Fibroblast of lung (primary cell): Measurements from ENCODE around the gene GCKR. TPM values are rescaled to one million over a fixed set of nuclear protein-coding genes. Genes with fewer than 3 reads are reported as not detected.

Experiments used
- DNase-seq, 2 donors: peaks; one replicate each; pipeline versions ENCODE4 v3.0.0 to v3.0.0-alpha.2; 2010; ENCODE audit warnings: low read depth in 2 of 2
- H2AFZ ChIP-seq: 2 replicates; pipeline ENCODE4 v1.5.1; 2012; ENCODE audit warnings: low read length, control low read depth, inconsistent platforms
- H3K27ac ChIP-seq: 2 replicates; pipeline ENCODE4 v1.5.1; 2011; ENCODE audit warnings: low read length, control low read depth; ENCODE audit not compliant: insufficient read depth
- H3K27me3 ChIP-seq: 2 replicates; pipeline ENCODE4 v1.5.1; 2011; ENCODE audit warnings: mild to moderate bottlenecking, low read length; ENCODE audit not compliant: control insufficient read depth, insufficient read depth
- H3K36me3 ChIP-seq: 2 replicates; pipeline ENCODE4 v1.5.1; 2011; ENCODE audit warnings: low read length; ENCODE audit not compliant: control insufficient read depth, insufficient read depth
- H3K4me1 ChIP-seq: 2 replicates; pipeline ENCODE4 v1.5.1; 2011; ENCODE audit warnings: low read length; ENCODE audit not compliant: control insufficient read depth, insufficient read depth; ENCODE audit errors: extremely low read depth
- H3K4me2 ChIP-seq: 2 replicates; pipeline ENCODE4 v1.5.1; 2011; ENCODE audit warnings: low read length, control low read depth; ENCODE audit not compliant: insufficient read depth; ENCODE audit errors: extremely low read depth
- H3K4me3 ChIP-seq, 4 experiments: fragments of 200-600 bp in 1 of 4; sonication (generic) in 1 of 4; replicated peaks in 1 of 4; 2 replicates each; pipeline ENCODE4 v1.5.1; 2011 to 2016; ENCODE audit warnings: low read length in 4 of 4, low read depth in 3 of 4, mild to moderate bottlenecking in 3 of 4, control low read depth in 2 of 4, inconsistent platforms in 1 of 4, mixed read lengths in 1 of 4; ENCODE audit not compliant: insufficient read depth in 1 of 4; ENCODE audit errors: control extremely low read depth in 1 of 4
- H3K79me2 ChIP-seq: 2 replicates; pipeline ENCODE4 v1.5.1; 2012; ENCODE audit warnings: mild to moderate bottlenecking, low read length, inconsistent platforms; ENCODE audit not compliant: control insufficient read depth, insufficient read depth
- H3K9ac ChIP-seq: 2 replicates; pipeline ENCODE4 v1.5.1; 2011; ENCODE audit warnings: mild to moderate bottlenecking, low read length, control low read depth; ENCODE audit not compliant: insufficient read depth
- H3K9me3 ChIP-seq: 2 replicates; pipeline ENCODE4 v1.5.1; 2012; ENCODE audit warnings: low read depth, low read length; ENCODE audit not compliant: control insufficient read depth, insufficient read depth
- H4K20me1 ChIP-seq: 2 replicates; pipeline ENCODE4 v1.5.1; 2011; ENCODE audit warnings: low read length; ENCODE audit not compliant: control insufficient read depth, insufficient read depth; ENCODE audit errors: extremely low read depth
- CTCF ChIP-seq, 2 donors: IDR thresholded peaks in 1 of 2; conservative IDR thresholded peaks in 1 of 2; 1 replicate in 1 of 2; 2 replicates in 1 of 2; pipeline ENCODE4 v1.5.1; 2011 to 2012; ENCODE audit warnings: low read length in 2 of 2, control low read depth in 1 of 2, inconsistent platforms in 1 of 2, low read depth in 1 of 2, mild to moderate bottlenecking in 1 of 2
- EZH2 ChIP-seq: IDR thresholded peaks from 2 replicates; pipeline ENCODE4 v1.5.1; 2012; ENCODE audit warnings: low read length, control low read depth, mild to moderate bottlenecking; ENCODE audit errors: missing control alignments
- polyA plus RNA-seq, 2 donors: library from polyadenylated mRNA; depleted of rRNA in 1 of 2; stranded (reverse) in 1 of 2; unstranded in 1 of 2; fragments of >200 nt; gene quantifications; 2 replicates each; pipeline ENCODE4 v1.2.1, GENCODE V29; 2011 to 2012; ENCODE audit warnings: missing spikeins in 1 of 2
- total RNA-seq: library from RNA; depleted of rRNA; stranded (reverse); fragments of >200 nt; gene quantifications from 2 replicates; pipeline ENCODE4 v1.2.1, GENCODE V29; 2014

The GCKR gene
- total and polyA plus RNA-seq, 2 donors (not counting 1 experiment from before 2014, with no cell fraction given): 0.16 to 0.50 TPM

- Histone ChIP-seq H3K9ac (no peak overlapping the region), H3K27ac (no peak overlapping the region), H3K4me2 (no peak overlapping the region), H3K4me1 (no peaks in the 10 kb centered on the region), H3K79me2 (no peaks in the 10 kb centered on the region), H4K20me1 (no peaks in the 10 kb centered on the region), H2AFZ (no peak overlapping the region), H3K27me3 (no peaks in the 10 kb centered on the region), H3K9me3 (no peaks in the 10 kb centered on the region), H3K4me3 (no peak overlapping the region), H3K36me3 (no peaks in the 10 kb centered on the region)
- TF ChIP-seq CTCF (conservative IDR thresholded peaks at IDR 0.05 in 1 of 2, IDR thresholded peaks at IDR 0.05 in 1 of 2; ENCODE audit: low read depth in 1 of 2, low read length in 2 of 2): no peak
- no peak for TF ChIP-seq EZH2
- no peak for DNase-seq
These were observed 75.8 kb downstream of the GCKR start for GRCh38 chr2:27572439-27572838.

GRCh38 chr2:27572998-27573429, 76.4 kb downstream of the GCKR start:
- Histone ChIP-seq H3K36me3 (no peaks in the 10 kb centered on the region), H3K4me1 (no peaks in the 10 kb centered on the region), H3K79me2 (no peaks in the 10 kb centered on the region), H3K9me3 (no peaks in the 10 kb centered on the region), H3K4me3 (no peak overlapping the region), H3K27me3 (no peaks in the 10 kb centered on the region), H4K20me1 (no peaks in the 10 kb centered on the region), H2AFZ (no peak overlapping the region), H3K4me2 (no peak overlapping the region), H3K9ac (no peak overlapping the region), H3K27ac (no peak overlapping the region)
- DNase-seq: no peak
- no peak for TF ChIP-seq CTCF (conservative IDR thresholded peaks at IDR 0.05 in 1 of 2, IDR thresholded peaks at IDR 0.05 in 1 of 2; ENCODE audit: low read depth in 1 of 2, low read length in 2 of 2)
- no peak for TF ChIP-seq EZH2

Other genes with a start within 250 kb of the GCKR start
- under 0.01 TPM in 1 of 2 replicates, not detected in the other for gene SLC30A3, start 233.8 kb upstream of the GCKR start, total RNA-seq
- gene SLC30A3, start 233.8 kb upstream of the GCKR start, polyA plus RNA-seq: 0.12 and 0.38 TPM in 2 replicates
- gene DNAJC5G, start 221.4 kb upstream of the GCKR start, total RNA-seq: not detected in 2 replicates
- gene DNAJC5G, start 221.4 kb upstream of the GCKR start, polyA plus RNA-seq: not detected in 2 replicates
- gene TRIM54, start 214.4 kb upstream of the GCKR start, total RNA-seq: 0.17 TPM in 1 of 2 replicates, not detected in the other
- 0.06 TPM in 1 of 2 replicates, not detected in the other for gene TRIM54, start 214.4 kb upstream of the GCKR start, polyA plus RNA-seq
- gene UCN, start 188.4 kb upstream of the GCKR start, total RNA-seq: 1.2 and 1.3 TPM in 2 replicates
- gene UCN, start 188.4 kb upstream of the GCKR start, polyA plus RNA-seq: 0.14 TPM in 1 of 2 replicates, not detected in the other
- gene MPV17, start 173.7 kb upstream of the GCKR start, total RNA-seq: 65.2 and 83.2 TPM in 2 replicates
- 272 and 289 TPM in 2 replicates for gene MPV17, start 173.7 kb upstream of the GCKR start, polyA plus RNA-seq
- 18.2 and 19.2 TPM in 2 replicates for gene GTF3C2, start 140.1 kb upstream of the GCKR start, total RNA-seq
- 30.2 and 41.8 TPM in 2 replicates for gene GTF3C2, start 140.1 kb upstream of the GCKR start, polyA plus RNA-seq
- gene EIF2B4, start 126.5 kb upstream of the GCKR start, total RNA-seq: 28.6 and 28.8 TPM in 2 replicates
- gene EIF2B4, start 126.5 kb upstream of the GCKR start, polyA plus RNA-seq: 29.8 and 41.2 TPM in 2 replicates
- gene SNX17, start 126.2 kb upstream of the GCKR start, total RNA-seq: 152 and 155 TPM in 2 replicates
- gene SNX17, start 126.2 kb upstream of the GCKR start, polyA plus RNA-seq: 118 and 134 TPM in 2 replicates
- gene ZNF513, start 116.1 kb upstream of the GCKR start, total RNA-seq: 7.7 and 8.4 TPM in 2 replicates
- 7.0 and 7.4 TPM in 2 replicates for gene ZNF513, start 116.1 kb upstream of the GCKR start, polyA plus RNA-seq
- 63.4 and 67.0 TPM in 2 replicates for gene PPM1G, start 87.2 kb upstream of the GCKR start, total RNA-seq
- 54.7 and 85.4 TPM in 2 replicates for gene PPM1G, start 87.2 kb upstream of the GCKR start, polyA plus RNA-seq
- gene NRBP1, start 68.2 kb upstream of the GCKR start, total RNA-seq: 68.1 and 77.5 TPM in 2 replicates
- 169 and 192 TPM in 2 replicates for gene NRBP1, start 68.2 kb upstream of the GCKR start, polyA plus RNA-seq
- 0.33 TPM in 1 of 2 replicates, not detected in the other for gene KRTCAP3, start 54.5 kb upstream of the GCKR start, total RNA-seq
- gene KRTCAP3, start 54.5 kb upstream of the GCKR start, polyA plus RNA-seq: 0.12 and 0.22 TPM in 2 replicates
- gene IFT172, start 7.1 kb upstream of the GCKR start, total RNA-seq: 28.5 and 33.0 TPM in 2 replicates
- gene IFT172, start 7.1 kb upstream of the GCKR start, polyA plus RNA-seq: 10.9 and 11.2 TPM in 2 replicates
- 12.8 and 18.3 TPM in 2 replicates for gene FNDC4, start 1.6 kb upstream of the GCKR start, total RNA-seq
- gene FNDC4, start 1.6 kb upstream of the GCKR start, polyA plus RNA-seq: 9.6 and 15.2 TPM in 2 replicates
- 16.4 and 23.6 TPM in 2 replicates for gene ZNF512, start 86.2 kb downstream of the GCKR start, total RNA-seq
- gene ZNF512, start 86.2 kb downstream of the GCKR start, polyA plus RNA-seq: 31.3 and 36.6 TPM in 2 replicates
- gene CCDC121, start 132.2 kb downstream of the GCKR start, total RNA-seq: 1.8 and 2.0 TPM in 2 replicates
- 1.4 and 1.5 TPM in 2 replicates for gene CCDC121, start 132.2 kb downstream of the GCKR start, polyA plus RNA-seq
- gene GPN1, start 132.2 kb downstream of the GCKR start, total RNA-seq: 29.5 and 34.5 TPM in 2 replicates
- 60.9 and 65.1 TPM in 2 replicates for gene GPN1, start 132.2 kb downstream of the GCKR start, polyA plus RNA-seq
- gene SUPT7L, start 166.8 kb downstream of the GCKR start, total RNA-seq: 18.5 and 27.2 TPM in 2 replicates
- 28.5 and 29.9 TPM in 2 replicates for gene SUPT7L, start 166.8 kb downstream of the GCKR start, polyA plus RNA-seq
- gene SLC4A1AP, start 167.1 kb downstream of the GCKR start, total RNA-seq: 25.2 and 28.4 TPM in 2 replicates
- 15.2 and 17.7 TPM in 2 replicates for gene SLC4A1AP, start 167.1 kb downstream of the GCKR start, polyA plus RNA-seq